ENCODE results near the gene SPDYE5. TPM values are rescaled to one million over a fixed set of nuclear protein-coding genes. Genes with fewer than 3 reads are reported as not detected.
"Not testable (repeated sequence)": the region's sequence is repeated elsewhere in the genome, so short reads cannot be mapped to it uniquely, and the experiment has no call there.

SPDYE5 gene
- total and polyA plus RNA-seq, 9 of the 15 experiments (the other 6 are each of a cell fraction or from before 2014, with no cell fraction given), result 0.07 to 0.28 (median 0.13) TPM; not detected in 6

DNA sequence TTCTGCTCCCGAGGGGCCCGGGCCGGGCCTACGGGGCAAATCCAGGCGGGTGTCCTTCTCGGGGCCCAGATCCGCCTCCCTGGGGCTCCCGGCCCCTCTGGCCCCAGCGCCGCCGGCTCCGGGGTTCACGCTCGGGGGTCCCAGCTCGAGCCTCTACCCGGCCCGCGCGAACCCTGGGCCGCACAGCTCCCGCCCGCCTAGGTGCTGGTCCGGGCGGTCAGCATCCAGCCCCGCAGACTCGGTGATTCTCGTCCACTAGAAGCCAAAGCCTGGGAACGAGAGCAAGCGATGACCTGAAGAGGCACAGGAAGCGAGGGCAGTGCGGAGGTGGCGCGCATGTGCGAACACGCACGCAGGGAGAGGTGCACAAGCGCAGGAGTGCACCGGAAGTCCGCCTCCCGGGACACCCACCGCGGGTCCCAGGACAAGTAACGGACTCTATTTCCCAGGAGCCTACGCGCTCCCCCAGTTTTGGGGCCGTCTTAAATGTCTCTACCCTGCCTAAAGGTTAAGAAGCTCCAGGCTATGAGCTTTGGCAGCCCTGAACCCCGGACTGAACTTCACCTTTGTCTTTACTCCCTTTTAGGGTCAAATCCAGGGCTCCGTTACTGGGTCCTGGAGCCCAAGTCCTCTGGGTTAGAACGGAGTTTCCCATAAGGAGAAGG, 6.0 kb upstream of the SPDYE5 start, which contains the start of gene POM121C (continued):
- peak; percentile 89 for TF ChIP-seq ZBTB40 (IDR thresholded peaks at IDR 0.05)
- TF ChIP-seq ZBTB40 (CRISPR knock-in tag; IDR thresholded peaks at IDR 0.05), result not testable (repeated sequence)
- TF ChIP-seq ZNF584 (CRISPR knock-in tag; IDR thresholded peaks at IDR 0.05; ENCODE audit: low read depth), result 0 out of 2 replicates have a peak, but pooled peaks have one; percentile 38
- 0 out of 2 replicates have a peak, but pooled peaks have one; percentile 32 for TF ChIP-seq PHB (CRISPR knock-in tag; IDR thresholded peaks at IDR 0.05)
- peak; percentile 87 for TF ChIP-seq RBFOX2 (IDR thresholded peaks at IDR 0.05; ENCODE audit: low read depth, low read length)
- TF ChIP-seq AFF1 (IDR thresholded peaks at IDR 0.05; ENCODE audit: low read depth in 1 of 2, partially characterized antibody in 2 of 2), result peak in 1 of 2 experiments; percentile 89
- 0 out of 2 replicates have a peak, but pooled peaks have one; percentile 14 for TF ChIP-seq GMEB1 (CRISPR knock-in tag; IDR thresholded peaks at IDR 0.05)
- peak; percentile 84 for TF ChIP-seq CXXC5 (CRISPR knock-in tag; IDR thresholded peaks at IDR 0.05)
- 0 out of 2 replicates have a peak, but pooled peaks have one; percentile 51 for TF ChIP-seq ZNF263 (CRISPR knock-in tag; IDR thresholded peaks at IDR 0.05; ENCODE audit: borderline replicate concordance)
- TF ChIP-seq ATF7 (IDR thresholded peaks at IDR 0.05), result peak; percentile 76; the same call in 1 of the 2 replicates
- TF ChIP-seq PML (IDR thresholded peaks at IDR 0.05; ENCODE audit: low read length), result peak; percentile 69
- peak; percentile 35; the same call in 1 of the 2 replicates for TF ChIP-seq CTBP1 (IDR thresholded peaks at IDR 0.05; ENCODE audit: borderline replicate concordance)

All from K562 (cell line).